ENCODE results near the gene SPAAR.

GRCh38 chr9:35869621-35870216 is 39.6 kb upstream of the SPAAR start:
- TF ChIP-seq CTCF (IDR thresholded peaks at IDR 0.05) (no peak), EP300 (IDR thresholded peaks at IDR 0.05) (no peak)
